ENCODE results near the gene KDM4C. TPM values are rescaled to one million over a fixed set of nuclear protein-coding genes. Genes with fewer than 3 reads are reported as not detected.

KDM4C gene
- total and polyA plus RNA-seq, 10 donors, result 11.1 to 85.5 (median 61.9) TPM

GRCh38 chr9:6811436-6811835 is 53.7 kb downstream of the KDM4C start:
- intact Hi-C loops (cut with DNase I; ENCODE audit: low total_unique reads), result no loop called here
- Histone ChIP-seq H3K36me3 (peaks cover 0 to 72% (median 15%) of the 10 kb centered on the region in 6 donors), H3K9me3 (no peaks in the 10 kb centered on the region), H3K27ac (no peak overlapping the region), H3K27me3 (replicated peaks in 1 of 7) (no peaks in the 10 kb centered on the region), H3K4me1 (peaks cover 0 to 5% (median 0%) of the 10 kb centered on the region in 6 donors), H3K4me3 (no peak overlapping the region)
- DNase-seq, result no peak
- no peak for TF ChIP-seq CTCF (IDR thresholded peaks at IDR 0.05 in 8 of 11, conservative IDR thresholded peaks at IDR 0.05 in 3 of 11)
- no peak for TF ChIP-seq POLR2A (IDR thresholded peaks at IDR 0.05)
- no peak for TF ChIP-seq POLR2AphosphoS5 (IDR thresholded peaks at IDR 0.05)
- WGBS, 5 donors, result 66 to 90% (median 81%) methylated on average over 4 of the region's 4 CpGs

GRCh38 chr9:6816581-6816980 is 58.8 kb downstream of the KDM4C start:
- H3K27me3 ChIP-seq (replicated peaks in 1 of 7), result no peaks in the 10 kb centered on the region
- H3K27ac ChIP-seq, result no peak overlapping the region
- H3K9me3 ChIP-seq, result no peaks in the 10 kb centered on the region
- no peak overlapping the region for H3K4me3 ChIP-seq
- intact Hi-C loops (cut with DNase I; ENCODE audit: low total_unique reads), result no loop called here
- H3K4me1 ChIP-seq, result peaks cover 0 to 10% (median 0%) of the 10 kb centered on the region in 6 donors
- TF ChIP-seq CTCF (IDR thresholded peaks at IDR 0.05 in 8 of 11, conservative IDR thresholded peaks at IDR 0.05 in 3 of 11) (no peak), POLR2A (IDR thresholded peaks at IDR 0.05) (no peak), POLR2AphosphoS5 (IDR thresholded peaks at IDR 0.05) (no peak)
- 34 to 61% (median 60%) methylated on average over 3 of the region's 3 CpGs for whole genome bisulfite sequencing, 5 donors
- DNase-seq, result no peak
- peaks cover 0 to 42% (median 10%) of the 10 kb centered on the region in 6 donors for H3K36me3 ChIP-seq

- intact Hi-C loops (cut with DNase I; ENCODE audit: low total_unique reads), result no loop called here
- peaks cover 0 to 10% (median 0%) of the 10 kb centered on the region in 6 donors for H3K4me1 ChIP-seq
- no peak overlapping the region for H3K4me3 ChIP-seq
- H3K27ac ChIP-seq, result no peak overlapping the region
- no peaks in the 10 kb centered on the region for H3K27me3 ChIP-seq (replicated peaks in 1 of 7)
- no peak for DNase-seq
- no peaks in the 10 kb centered on the region for H3K9me3 ChIP-seq
- no peak for TF ChIP-seq CTCF (IDR thresholded peaks at IDR 0.05 in 8 of 11, conservative IDR thresholded peaks at IDR 0.05 in 3 of 11)
- no peak for TF ChIP-seq POLR2AphosphoS5 (IDR thresholded peaks at IDR 0.05)
- no peak for TF ChIP-seq POLR2A (IDR thresholded peaks at IDR 0.05)
- peaks cover 0 to 55% (median 11%) of the 10 kb centered on the region in 6 donors for H3K36me3 ChIP-seq
- 82 to 95% (median 91%) methylated on average over 4 of the region's 4 CpGs for WGBS, 5 donors
Measured at GRCh38 chr9:6818292-6818922, 60.6 kb downstream of the KDM4C start.

GRCh38 chr9:6819112-6819511 is 61.3 kb downstream of the KDM4C start:
- DNase-seq, result no peak
- peaks cover 0 to 10% (median 0%) of the 10 kb centered on the region in 6 donors for H3K4me1 ChIP-seq
- H3K4me3 ChIP-seq, result no peak overlapping the region
- H3K27me3 ChIP-seq (replicated peaks in 1 of 7), result no peaks in the 10 kb centered on the region
- peaks cover 0 to 62% (median 15%) of the 10 kb centered on the region in 6 donors for H3K36me3 ChIP-seq
- TF ChIP-seq CTCF (IDR thresholded peaks at IDR 0.05 in 8 of 11, conservative IDR thresholded peaks at IDR 0.05 in 3 of 11), result no peak
- TF ChIP-seq POLR2A (IDR thresholded peaks at IDR 0.05), result no peak
- no peak for TF ChIP-seq POLR2AphosphoS5 (IDR thresholded peaks at IDR 0.05)
- H3K27ac ChIP-seq, result no peak overlapping the region
- intact Hi-C loops (cut with DNase I; ENCODE audit: low total_unique reads), result no loop called here
- WGBS, 5 donors, result 92 to 98% (median 95%) methylated on average over 2 of the region's 2 CpGs
- no peaks in the 10 kb centered on the region for H3K9me3 ChIP-seq
